Caco-2 (cell line): ENCODE data around the gene XXYLT1. TPM values are rescaled to one million over a fixed set of nuclear protein-coding genes. Genes with fewer than 3 reads are reported as not detected.

Experiments used
- BruUV-seq: library from RNA; stranded (reverse); fragments of 400-500 nt; replicated peaks from 2 replicates; lab custom pipeline; 2021; lab: Mats Ljungman, UMichigan
- CTCF ChIA-PET: fragments of 300-600 bp; sonication (Branson Sonifier 250); formaldehyde crosslinking; loops from one replicate; lab custom pipeline; 2022; ENCODE audit warnings: antibody characterized with exemption; lab: Charles Lee
- POLR2A ChIA-PET: fragments of 300-600 bp; sonication (Branson Sonifier 250); formaldehyde crosslinking; loops from one replicate; lab custom pipeline; 2022; ENCODE audit warnings: antibody characterized with exemption; lab: Charles Lee
- DNase-seq, 2 experiments: peaks; one replicate each; pipeline versions ENCODE4 v3.0.0 to v3.0.0-alpha.2; 2020 to 2022
- H3K27me3 ChIP-seq: replicated peaks from 2 replicates; pipeline ENCODE4 v1.6.0; 2011; ENCODE audit warnings: low read length; ENCODE audit not compliant: control insufficient read depth, insufficient read depth
- H3K36me3 ChIP-seq: 2 replicates; pipeline ENCODE4 v1.5.1; 2011; ENCODE audit warnings: low read length; ENCODE audit not compliant: control insufficient read depth, insufficient read depth
- H3K4me1 ChIP-seq: fragments of 250-450 bp; sonication (Bioruptor Pico); 2 replicates; pipeline ENCODE4 v1.5.1; 2020; ENCODE audit warnings: mild to moderate bottlenecking
- H3K4me3 ChIP-seq: 2 replicates; pipeline ENCODE4 v1.5.1; 2011; ENCODE audit warnings: low read depth, mild to moderate bottlenecking, control low read depth, low read length
- H3K9me3 ChIP-seq: fragments of 250-450 bp; sonication (Bioruptor Pico); 2 replicates; pipeline ENCODE4 v1.5.1; 2020; ENCODE audit warnings: mild to moderate bottlenecking, moderate library complexity
- H3K27ac Mint-ChIP-seq: one replicate; pipeline ENCODE4 v1.8.0; 2022; ENCODE audit warnings: mixed read lengths; ENCODE audit not compliant: unreplicated experiment
- H3K27me3 Mint-ChIP-seq: one replicate; pipeline ENCODE4 v1.8.0; 2022; ENCODE audit warnings: mixed read lengths; ENCODE audit not compliant: insufficient read depth, unreplicated experiment
- H3K36me3 Mint-ChIP-seq: one replicate; pipeline ENCODE4 v1.8.0; 2022; ENCODE audit warnings: mild to moderate bottlenecking, mixed read lengths; ENCODE audit not compliant: insufficient read depth, unreplicated experiment
- H3K4me1 Mint-ChIP-seq: one replicate; pipeline ENCODE4 v1.8.0; 2022; ENCODE audit warnings: low read depth, mixed read lengths; ENCODE audit not compliant: unreplicated experiment
- H3K4me3 Mint-ChIP-seq: one replicate; pipeline ENCODE4 v1.8.0; 2022; ENCODE audit warnings: mild to moderate bottlenecking, moderate library complexity, mixed read lengths; ENCODE audit not compliant: unreplicated experiment
- H3K9me3 Mint-ChIP-seq: one replicate; pipeline ENCODE4 v1.8.0; 2022; ENCODE audit warnings: mixed read lengths; ENCODE audit not compliant: unreplicated experiment
- intact Hi-C: fragments of 100-400 bp; cut with micrococcal nuclease; formaldehyde crosslinking; loops from one replicate; pipeline ENCODE4 v1.10.0; 2022; ENCODE audit not compliant: unreplicated experiment
- total RNA-seq: library from RNA; stranded (reverse); gene quantifications from 2 replicates; pipeline ENCODE4 v1.2.3, GENCODE V29; 2022
- TF ChIP-seq, protein P1 (sequence below), 2 experiments: fragments of 200-600 bp in 1 of 2; IDR thresholded peaks; 1 replicate in 1 of 2; 2 replicates in 1 of 2; pipeline versions ENCODE4 v1.5.1 to v1.8.0; 2011 to 2022; ENCODE audit warnings: antibody characterized with exemption in 1 of 2, control low read depth in 1 of 2, inconsistent platforms in 1 of 2, low read depth in 1 of 2, low read length in 1 of 2, mild to moderate bottlenecking in 1 of 2, moderate library complexity in 1 of 2; ENCODE audit not compliant: insufficient read depth in 1 of 2, severe bottlenecking in 1 of 2, unreplicated experiment in 1 of 2

XXYLT1 gene
- total RNA-seq, 1 experiment from 2014 or later, result 14.2 TPM

DNA sequence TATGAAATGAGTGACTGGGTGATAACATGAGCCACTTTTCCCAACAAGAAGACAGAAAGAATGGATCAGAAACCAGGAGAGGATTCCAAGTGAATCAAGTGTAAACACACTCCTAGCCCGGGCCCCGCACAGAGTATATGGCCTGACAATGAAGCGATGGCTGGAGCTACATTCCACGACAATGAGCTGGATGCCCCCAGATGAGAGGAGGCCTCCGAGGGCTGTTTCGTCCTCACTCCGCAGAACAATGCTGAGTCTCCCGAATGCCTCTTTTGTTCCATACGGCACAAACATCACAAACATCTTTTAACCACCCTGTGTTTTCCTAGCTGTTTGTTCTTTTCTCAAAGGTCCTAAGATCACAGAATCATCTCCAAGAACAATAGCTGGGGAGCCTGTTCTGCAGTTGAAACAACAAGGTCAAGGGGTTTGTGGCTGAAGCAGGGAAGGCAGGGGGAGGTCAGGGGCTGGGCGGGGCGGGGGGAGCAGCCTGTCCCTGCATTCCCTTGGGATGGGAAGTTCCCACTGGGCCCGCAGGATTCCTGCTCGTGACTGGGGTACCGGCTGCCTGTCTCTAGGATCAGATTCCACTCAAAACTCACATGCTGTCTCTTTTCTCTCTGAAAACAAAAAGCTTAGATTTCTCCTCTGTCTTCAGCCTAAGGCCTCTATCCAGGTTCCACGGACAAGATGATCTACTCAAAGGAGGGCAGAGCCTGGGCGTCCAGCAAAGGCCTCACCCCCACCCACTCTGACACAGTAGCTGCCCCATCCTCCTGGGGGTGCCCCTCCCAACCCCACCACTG lies 151.3 kb downstream of the XXYLT1 start:
- H3K27me3 ChIP-seq, result no peaks in the 10 kb centered on the region
- intact Hi-C loops, result loop anchor here (5.0 kb wide), 1 partner anchor 33 kb away; no protein-coding TSS in a partner anchor
- Mint-ChIP-seq H3K27me3 (no peaks in the 10 kb centered on the region), H3K4me1 (peaks cover 25% of the 10 kb centered on the region), H3K27ac (peak overlapping the region; percentile 94), H3K9me3 (no peaks in the 10 kb centered on the region), H3K4me3 (peak overlapping the region; percentile 40), H3K36me3 (no peaks in the 10 kb centered on the region)
- BruUV-seq, result no TSS peak
- H3K4me1 ChIP-seq, result peaks cover 32% of the 10 kb centered on the region
- DNase-seq, result peak; percentile 51 to 80
- H3K36me3 ChIP-seq, result no peaks in the 10 kb centered on the region
- TF ChIP-seq, protein P1, sequence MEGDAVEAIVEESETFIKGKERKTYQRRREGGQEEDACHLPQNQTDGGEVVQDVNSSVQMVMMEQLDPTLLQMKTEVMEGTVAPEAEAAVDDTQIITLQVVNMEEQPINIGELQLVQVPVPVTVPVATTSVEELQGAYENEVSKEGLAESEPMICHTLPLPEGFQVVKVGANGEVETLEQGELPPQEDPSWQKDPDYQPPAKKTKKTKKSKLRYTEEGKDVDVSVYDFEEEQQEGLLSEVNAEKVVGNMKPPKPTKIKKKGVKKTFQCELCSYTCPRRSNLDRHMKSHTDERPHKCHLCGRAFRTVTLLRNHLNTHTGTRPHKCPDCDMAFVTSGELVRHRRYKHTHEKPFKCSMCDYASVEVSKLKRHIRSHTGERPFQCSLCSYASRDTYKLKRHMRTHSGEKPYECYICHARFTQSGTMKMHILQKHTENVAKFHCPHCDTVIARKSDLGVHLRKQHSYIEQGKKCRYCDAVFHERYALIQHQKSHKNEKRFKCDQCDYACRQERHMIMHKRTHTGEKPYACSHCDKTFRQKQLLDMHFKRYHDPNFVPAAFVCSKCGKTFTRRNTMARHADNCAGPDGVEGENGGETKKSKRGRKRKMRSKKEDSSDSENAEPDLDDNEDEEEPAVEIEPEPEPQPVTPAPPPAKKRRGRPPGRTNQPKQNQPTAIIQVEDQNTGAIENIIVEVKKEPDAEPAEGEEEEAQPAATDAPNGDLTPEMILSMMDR (IDR thresholded peaks at IDR 0.05; ENCODE audit: insufficient read depth in 1 of 2, low read depth in 1 of 2, low read length in 1 of 2, severe bottlenecking in 1 of 2, unreplicated experiment in 1 of 2), result no peak
- H3K9me3 ChIP-seq, result no peaks in the 10 kb centered on the region
- H3K4me3 ChIP-seq, result no peak overlapping the region
- CTCF ChIA-PET, result interaction anchor here (0.6 to 0.9 kb wide), 3 partner anchors 9 to 437 kb away, joined by 3 to 8 read pairs (median 3); no protein-coding TSS in a partner anchor
- POLR2A ChIA-PET, result interaction anchor here (0.6 kb wide), 1 partner anchor 49 kb away, joined by 3 read pairs; no protein-coding TSS in a partner anchor

DNA sequence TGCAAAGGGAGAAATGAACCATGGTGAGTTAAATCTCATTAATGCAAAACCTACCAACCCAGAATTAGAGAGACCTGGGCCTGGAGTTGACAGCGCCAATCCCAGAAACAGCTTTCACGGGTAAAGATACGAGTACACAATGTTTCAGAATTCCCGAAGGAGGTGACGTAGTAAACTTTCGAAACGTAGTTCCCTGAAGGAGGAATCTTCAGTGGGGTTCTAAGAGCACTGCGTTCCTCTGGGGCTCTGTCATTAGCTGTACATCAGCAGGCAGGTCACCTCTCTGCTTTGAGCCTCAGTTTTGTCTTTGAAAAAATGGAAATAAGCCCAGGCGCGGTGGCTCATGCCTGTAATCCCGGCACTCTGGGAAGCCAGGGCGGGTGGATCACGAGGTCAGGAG lies 152.3 kb downstream of the XXYLT1 start:
- Histone ChIP-seq H3K4me1 (peaks cover 32% of the 10 kb centered on the region), H3K4me3 (no peak overlapping the region), H3K9me3 (no peaks in the 10 kb centered on the region), H3K27me3 (no peaks in the 10 kb centered on the region), H3K36me3 (no peaks in the 10 kb centered on the region)
- no TSS peak for BruUV-seq
- H3K9me3 Mint-ChIP-seq, result no peaks in the 10 kb centered on the region
- intact Hi-C loops, result loop anchor here (5.0 kb wide), 1 partner anchor 34 kb away; no protein-coding TSS in a partner anchor
- peaks cover 25% of the 10 kb centered on the region for H3K4me1 Mint-ChIP-seq
- ChIA-PET POLR2A (no interaction called here), CTCF (interaction anchor here (1.1 kb wide), 1 partner anchor 447 kb away, joined by 3 read pairs; the partner anchor contains the start of gene LSG1)
- H3K27ac Mint-ChIP-seq, result peak overlapping the region; percentile 94
- DNase-seq, result no peak
- no peaks in the 10 kb centered on the region for H3K36me3 Mint-ChIP-seq
- H3K27me3 Mint-ChIP-seq, result no peaks in the 10 kb centered on the region
- peak overlapping the region; percentile 59 for H3K4me3 Mint-ChIP-seq
- TF ChIP-seq, protein P1 (IDR thresholded peaks at IDR 0.05; ENCODE audit: insufficient read depth in 1 of 2, low read depth in 1 of 2, low read length in 1 of 2, severe bottlenecking in 1 of 2, unreplicated experiment in 1 of 2), result no peak

DNA sequence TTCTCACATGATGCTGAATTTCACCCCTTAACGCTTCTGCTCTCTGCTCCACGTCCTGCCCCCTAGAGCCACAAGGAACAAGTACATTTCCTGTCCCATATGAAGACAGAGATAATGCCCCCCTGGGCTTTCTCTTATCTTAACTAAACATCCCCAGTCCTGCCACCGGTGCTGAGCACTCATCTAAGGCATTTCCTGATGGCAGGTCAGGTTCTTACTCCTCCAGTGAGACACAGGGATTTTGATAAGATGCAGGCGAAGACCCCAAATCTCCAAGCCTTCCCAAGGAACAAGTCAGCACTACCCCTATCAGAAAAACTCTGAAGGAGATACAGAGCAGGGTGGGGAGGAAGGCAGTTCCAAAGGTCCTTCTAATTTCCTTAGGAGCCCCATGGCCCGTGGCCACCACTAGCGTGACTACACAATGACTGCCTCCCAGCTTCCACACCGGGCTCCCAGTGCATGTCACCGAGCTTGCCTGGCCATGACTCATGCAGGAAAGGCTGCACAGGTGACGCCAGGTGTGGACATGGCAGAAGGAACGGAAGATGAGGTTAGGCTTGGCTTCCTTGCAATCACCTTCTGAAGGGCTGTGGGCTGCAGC lies 152.9 kb downstream of the XXYLT1 start:
- Histone ChIP-seq H3K4me3 (no peak overlapping the region), H3K9me3 (no peaks in the 10 kb centered on the region), H3K36me3 (no peaks in the 10 kb centered on the region), H3K27me3 (no peaks in the 10 kb centered on the region), H3K4me1 (peaks cover 32% of the 10 kb centered on the region)
- H3K36me3 Mint-ChIP-seq, result no peaks in the 10 kb centered on the region
- no TSS peak for BruUV-seq
- peak overlapping the region; percentile 59 for H3K4me3 Mint-ChIP-seq
- peak; percentile 53 to 86 for DNase-seq
- ChIA-PET CTCF (interaction anchor here (1.1 kb wide), 1 partner anchor 446 kb away, joined by 3 read pairs; the partner anchor contains the start of gene LSG1), POLR2A (no interaction called here)
- intact Hi-C loops, result loop anchor here (5.0 kb wide), 1 partner anchor 34 kb away; no protein-coding TSS in a partner anchor
- no peaks in the 10 kb centered on the region for H3K27me3 Mint-ChIP-seq
- peak overlapping the region; percentile 94 for H3K27ac Mint-ChIP-seq
- no peaks in the 10 kb centered on the region for H3K9me3 Mint-ChIP-seq
- TF ChIP-seq, protein P1 (IDR thresholded peaks at IDR 0.05; ENCODE audit: insufficient read depth in 1 of 2, low read depth in 1 of 2, low read length in 1 of 2, severe bottlenecking in 1 of 2, unreplicated experiment in 1 of 2), result peak in 1 of 2 experiments; percentile 34
- peaks cover 25% of the 10 kb centered on the region for H3K4me1 Mint-ChIP-seq
